GM12878 (cell line): ENCODE measurements around the gene BIRC6. TPM values are rescaled to one million over a fixed set of nuclear protein-coding genes. Genes with fewer than 3 reads are reported as not detected.

Source experiments
- ATF7 ChIP-seq: fragments of 450-650 bp; IDR thresholded peaks from 2 replicates; pipeline ENCODE4 v1.6.1; 2016; ENCODE audit warnings: low read depth, mild to moderate bottlenecking
- BMI1 ChIP-seq: fragments of 450-650 bp; IDR thresholded peaks from 2 replicates; pipeline ENCODE4 v1.6.1; 2016; ENCODE audit warnings: mild to moderate bottlenecking, moderate library complexity, borderline replicate concordance
- EGR1 ChIP-seq, 2 experiments: IDR thresholded peaks; 1 replicate in 1 of 2; 2 replicates in 1 of 2; pipeline ENCODE4 v1.6.1; 2011 to 2012; ENCODE audit warnings: low read depth in 2 of 2, low read length in 2 of 2, borderline replicate concordance in 1 of 2, mild to moderate bottlenecking in 1 of 2, moderate library complexity in 1 of 2
- ETV6 ChIP-seq, 2 experiments: fragments of 450-650 bp in 1 of 2; IDR thresholded peaks in 1 of 2; conservative IDR thresholded peaks in 1 of 2; 2 replicates each; pipeline ENCODE4 v1.6.1; 2014; ENCODE audit warnings: antibody characterized with exemption in 1 of 2, borderline replicate concordance in 1 of 2, low read depth in 1 of 2, mild to moderate bottlenecking in 1 of 2, moderate library complexity in 1 of 2
- FOXK2 ChIP-seq: fragments of 450-650 bp; IDR thresholded peaks from 2 replicates; pipeline ENCODE4 v1.6.1; 2017; ENCODE audit warnings: mild to moderate bottlenecking, moderate library complexity
- FOXM1 ChIP-seq: IDR thresholded peaks from 2 replicates; pipeline ENCODE4 v1.6.1; 2012; ENCODE audit warnings: low read depth, mild to moderate bottlenecking, inconsistent platforms, low read length, moderate library complexity
- GATAD2B ChIP-seq: fragments of 450-650 bp; conservative IDR thresholded peaks from 2 replicates; pipeline ENCODE4 v1.6.1; 2017; ENCODE audit warnings: low read depth, mild to moderate bottlenecking, moderate library complexity
- HDAC6 ChIP-seq: fragments of 200-600 bp; sonication (generic); IDR thresholded peaks from one replicate; pipeline ENCODE4 v1.8.0; 2017; ENCODE audit warnings: antibody characterized with exemption; ENCODE audit not compliant: unreplicated experiment
- HDGF ChIP-seq: fragments of 450-650 bp; IDR thresholded peaks from 2 replicates; pipeline ENCODE4 v1.6.1; 2016; ENCODE audit warnings: antibody characterized with exemption
- IRF4 ChIP-seq: IDR thresholded peaks from 2 replicates; pipeline ENCODE4 v1.6.1; 2011; ENCODE audit warnings: low read depth, low read length
- KAT2A ChIP-seq: conservative IDR thresholded peaks from 2 replicates; pipeline ENCODE4 v1.6.1; 2011; ENCODE audit warnings: low read depth, low read length; ENCODE audit not compliant: control insufficient read depth
- KLF5 ChIP-seq: fragments of 450-650 bp; IDR thresholded peaks from 2 replicates; pipeline ENCODE4 v1.6.1; 2014; ENCODE audit warnings: mild to moderate bottlenecking; ENCODE audit not compliant: partially characterized antibody
- LARP7 ChIP-seq: fragments of 450-650 bp; IDR thresholded peaks from 2 replicates; pipeline ENCODE4 v1.6.1; 2017; ENCODE audit warnings: mild to moderate bottlenecking
- MEF2A ChIP-seq: IDR thresholded peaks from 2 replicates; pipeline ENCODE4 v1.6.1; 2011; ENCODE audit warnings: low read depth, mild to moderate bottlenecking, low read length, moderate library complexity; ENCODE audit not compliant: insufficient read depth
- MTA2 ChIP-seq: fragments of 450-650 bp; IDR thresholded peaks from 2 replicates; pipeline ENCODE4 v1.6.1; 2016; ENCODE audit warnings: low read depth, mild to moderate bottlenecking, moderate library complexity
- MYB ChIP-seq: fragments of 150-350 bp; IDR thresholded peaks from 2 replicates; pipeline ENCODE4 v1.6.1; 2014; ENCODE audit warnings: mild to moderate bottlenecking, low read depth, low read length, borderline replicate concordance
- NBN ChIP-seq: fragments of 450-650 bp; IDR thresholded peaks from 2 replicates; pipeline ENCODE4 v1.6.1; 2016
- NR2C1 ChIP-seq: fragments of 450-650 bp; IDR thresholded peaks from 2 replicates; pipeline ENCODE4 v1.6.1; 2017; ENCODE audit warnings: antibody characterized with exemption, mild to moderate bottlenecking, moderate library complexity
- PAX5 ChIP-seq: IDR thresholded peaks from 2 replicates; pipeline ENCODE4 v1.6.1; 2011; ENCODE audit warnings: low read depth, low read length, borderline replicate concordance
- POLR2AphosphoS5 ChIP-seq: IDR thresholded peaks from 2 replicates; pipeline ENCODE4 v1.6.1; 2011; ENCODE audit warnings: mild to moderate bottlenecking, low read length, inconsistent platforms
- SIX5 ChIP-seq: IDR thresholded peaks from 2 replicates; pipeline ENCODE4 v1.6.1; 2011; ENCODE audit warnings: mild to moderate bottlenecking, low read depth, low read length, moderate library complexity; ENCODE audit not compliant: severe bottlenecking
- SMARCA5 ChIP-seq: fragments of 450-650 bp; IDR thresholded peaks from 2 replicates; pipeline ENCODE4 v1.6.1; 2017; ENCODE audit warnings: mild to moderate bottlenecking
- SRF ChIP-seq, 2 experiments: IDR thresholded peaks; 2 replicates each; pipeline ENCODE4 v1.6.1; 2011; ENCODE audit warnings: low read depth in 2 of 2, low read length in 2 of 2, mild to moderate bottlenecking in 1 of 2, moderate library complexity in 1 of 2
- TAF1 ChIP-seq: IDR thresholded peaks from 2 replicates; pipeline ENCODE4 v1.6.1; 2011; ENCODE audit warnings: mild to moderate bottlenecking, low read depth, low read length, borderline replicate concordance
- TCF12 ChIP-seq: IDR thresholded peaks from 2 replicates; pipeline ENCODE4 v1.6.1; 2011; ENCODE audit warnings: low read depth, mild to moderate bottlenecking, low read length
- ZNF622 ChIP-seq: fragments of 450-650 bp; IDR thresholded peaks from 2 replicates; pipeline ENCODE4 v1.6.1; 2017; ENCODE audit warnings: mild to moderate bottlenecking, inconsistent platforms
- polyA plus RNA-seq, 11 experiments: library from polyadenylated mRNA; depleted of rRNA in 4 of 11; unstranded in 6 of 11; stranded (reverse) in 5 of 11; fragments of >200 nt; fragmentation: Nextera tagmentation in 4 of 11; fragmentation: Illumina TruSeq in 1 of 11; extraction: Ambion mirVana in 4 of 11; extraction: Trizol in 1 of 11; gene quantifications; 1 replicate in 1 of 11; 2 replicates in 10 of 11; pipeline versions ENCODE4 v1.2.1 to v1.2.3, GENCODE V29; 2011 to 2016; ENCODE audit warnings: inconsistent platforms in 2 of 11, missing spikeins in 2 of 11, low read depth in 1 of 11
- total RNA-seq, 4 experiments: library from RNA; depleted of rRNA in 3 of 4; stranded (reverse); fragments of >200 nt in 3 of 4; fragmentation: Illumina TruSeq in 1 of 4; extraction: Trizol in 1 of 4; gene quantifications; 2 replicates each; pipeline versions ENCODE4 v1.2.1 to v1.2.3, GENCODE V29; 2013 to 2021
- TF ChIP-seq, protein P1 (sequence below): fragments of 450-650 bp; IDR thresholded peaks from 2 replicates; pipeline ENCODE4 v1.6.1; 2017; ENCODE audit warnings: antibody characterized with exemption, mild to moderate bottlenecking, moderate library complexity
- TF ChIP-seq, protein P2 (sequence below): fragments of 450-650 bp; IDR thresholded peaks from 2 replicates; pipeline ENCODE4 v1.6.1; 2016; ENCODE audit warnings: mild to moderate bottlenecking

Gene BIRC6
- total and polyA plus RNA-seq, 10 of the 15 experiments (the other 5 are each of a cell fraction or from before 2014, with no cell fraction given), result 18.8 to 118 (median 55.0) TPM

DNA sequence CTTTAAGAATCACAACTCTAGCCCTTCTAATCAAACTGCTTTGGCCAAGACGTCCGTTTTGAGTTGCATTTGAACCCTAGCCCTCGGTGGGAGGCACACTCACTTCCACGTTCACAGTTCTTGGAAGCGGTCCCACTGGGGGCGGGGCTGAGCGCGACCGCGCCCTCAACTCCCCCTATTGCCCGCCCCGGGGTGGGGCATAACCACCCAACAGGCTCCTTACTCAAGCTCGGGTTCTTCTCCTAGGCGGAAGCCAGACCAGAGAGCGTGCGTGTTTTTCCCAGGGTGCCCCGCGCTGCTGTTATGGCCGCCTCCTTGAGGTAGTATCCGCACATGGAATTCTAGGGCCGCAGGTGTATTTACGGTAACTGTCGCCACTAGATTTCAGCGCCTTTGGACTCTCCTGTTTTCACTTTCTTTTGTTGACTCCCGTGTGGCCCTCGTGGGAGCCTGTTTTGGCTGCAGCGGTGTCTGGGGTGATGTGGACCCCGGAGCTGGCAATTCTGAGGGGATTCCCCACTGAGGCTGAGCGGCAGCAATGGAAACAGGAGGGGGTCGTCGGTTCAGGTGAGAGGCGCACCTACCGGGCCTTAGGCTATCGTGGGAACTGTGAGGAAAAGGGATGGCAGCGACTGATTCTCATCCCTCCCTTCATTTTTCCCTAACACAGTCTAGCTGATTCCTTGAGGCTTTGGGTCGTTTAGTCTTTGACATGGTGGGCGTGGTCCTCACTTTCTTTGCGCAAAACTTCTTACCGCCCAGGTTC, 271.2 kb downstream of the BIRC6 start, which contains the start of gene TTC27 (continued):
- TF ChIP-seq, protein P1, sequence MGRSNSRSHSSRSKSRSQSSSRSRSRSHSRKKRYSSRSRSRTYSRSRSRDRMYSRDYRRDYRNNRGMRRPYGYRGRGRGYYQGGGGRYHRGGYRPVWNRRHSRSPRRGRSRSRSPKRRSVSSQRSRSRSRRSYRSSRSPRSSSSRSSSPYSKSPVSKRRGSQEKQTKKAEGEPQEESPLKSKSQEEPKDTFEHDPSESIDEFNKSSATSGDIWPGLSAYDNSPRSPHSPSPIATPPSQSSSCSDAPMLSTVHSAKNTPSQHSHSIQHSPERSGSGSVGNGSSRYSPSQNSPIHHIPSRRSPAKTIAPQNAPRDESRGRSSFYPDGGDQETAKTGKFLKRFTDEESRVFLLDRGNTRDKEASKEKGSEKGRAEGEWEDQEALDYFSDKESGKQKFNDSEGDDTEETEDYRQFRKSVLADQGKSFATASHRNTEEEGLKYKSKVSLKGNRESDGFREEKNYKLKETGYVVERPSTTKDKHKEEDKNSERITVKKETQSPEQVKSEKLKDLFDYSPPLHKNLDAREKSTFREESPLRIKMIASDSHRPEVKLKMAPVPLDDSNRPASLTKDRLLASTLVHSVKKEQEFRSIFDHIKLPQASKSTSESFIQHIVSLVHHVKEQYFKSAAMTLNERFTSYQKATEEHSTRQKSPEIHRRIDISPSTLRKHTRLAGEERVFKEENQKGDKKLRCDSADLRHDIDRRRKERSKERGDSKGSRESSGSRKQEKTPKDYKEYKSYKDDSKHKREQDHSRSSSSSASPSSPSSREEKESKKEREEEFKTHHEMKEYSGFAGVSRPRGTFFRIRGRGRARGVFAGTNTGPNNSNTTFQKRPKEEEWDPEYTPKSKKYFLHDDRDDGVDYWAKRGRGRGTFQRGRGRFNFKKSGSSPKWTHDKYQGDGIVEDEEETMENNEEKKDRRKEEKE, result no peak
- TF ChIP-seq SIX5 (peak; percentile 50), MTA2 (no peak), EGR1 (IDR thresholded peaks at IDR 0.05; ENCODE audit: borderline replicate concordance in 1 of 2, low read depth in 2 of 2, low read length in 2 of 2) (no peak), SMARCA5 (no peak), KAT2A (no peak), IRF4 (no peak), NBN (peak; percentile 79), MEF2A (no peak), GATAD2B (peak; percentile 71; the same call in 1 of the 2 replicates), SRF (IDR thresholded peaks at IDR 0.05; ENCODE audit: low read depth in 2 of 2, low read length in 2 of 2) (no peak), ATF7 (no peak; the same call in 1 of the 2 replicates), BMI1 (no peak), KLF5 (peak; percentile 65), HDAC6 (no peak), FOXK2 (peak; percentile 79), NR2C1 (no peak), MYB (no peak), TAF1 (peak; percentile 68), ETV6 (conservative IDR thresholded peaks at IDR 0.05 in 1 of 2, IDR thresholded peaks at IDR 0.05 in 1 of 2; ENCODE audit: borderline replicate concordance in 1 of 2, low read depth in 1 of 2) (no peak), LARP7 (peak; percentile 45; the same call in 1 of the 2 replicates), HDGF (peak; percentile 64; the same call in 1 of the 2 replicates), POLR2AphosphoS5 (peak; percentile 87), ZNF622 (no peak), TCF12 (peak; percentile 62), FOXM1 (no peak), PAX5 (0 out of 2 replicates have a peak, but pooled peaks have one; percentile 14)
- TF ChIP-seq, protein P2, sequence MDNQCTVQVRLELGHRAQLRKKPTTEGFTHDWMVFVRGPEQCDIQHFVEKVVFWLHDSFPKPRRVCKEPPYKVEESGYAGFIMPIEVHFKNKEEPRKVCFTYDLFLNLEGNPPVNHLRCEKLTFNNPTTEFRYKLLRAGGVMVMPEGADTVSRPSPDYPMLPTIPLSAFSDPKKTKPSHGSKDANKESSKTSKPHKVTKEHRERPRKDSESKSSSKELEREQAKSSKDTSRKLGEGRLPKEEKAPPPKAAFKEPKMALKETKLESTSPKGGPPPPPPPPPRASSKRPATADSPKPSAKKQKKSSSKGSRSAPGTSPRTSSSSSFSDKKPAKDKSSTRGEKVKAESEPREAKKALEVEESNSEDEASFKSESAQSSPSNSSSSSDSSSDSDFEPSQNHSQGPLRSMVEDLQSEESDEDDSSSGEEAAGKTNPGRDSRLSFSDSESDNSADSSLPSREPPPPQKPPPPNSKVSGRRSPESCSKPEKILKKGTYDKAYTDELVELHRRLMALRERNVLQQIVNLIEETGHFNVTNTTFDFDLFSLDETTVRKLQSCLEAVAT, result peak; percentile 70; the same call in 1 of the 2 replicates
